ENCODE results near the gene ATP2C2. TPM values are rescaled to one million over a fixed set of nuclear protein-coding genes. Genes with fewer than 3 reads are reported as not detected.

The ATP2C2 gene
- total and polyA plus RNA-seq, 2 experiments from 2014 or later: 2.1 TPM

DNA sequence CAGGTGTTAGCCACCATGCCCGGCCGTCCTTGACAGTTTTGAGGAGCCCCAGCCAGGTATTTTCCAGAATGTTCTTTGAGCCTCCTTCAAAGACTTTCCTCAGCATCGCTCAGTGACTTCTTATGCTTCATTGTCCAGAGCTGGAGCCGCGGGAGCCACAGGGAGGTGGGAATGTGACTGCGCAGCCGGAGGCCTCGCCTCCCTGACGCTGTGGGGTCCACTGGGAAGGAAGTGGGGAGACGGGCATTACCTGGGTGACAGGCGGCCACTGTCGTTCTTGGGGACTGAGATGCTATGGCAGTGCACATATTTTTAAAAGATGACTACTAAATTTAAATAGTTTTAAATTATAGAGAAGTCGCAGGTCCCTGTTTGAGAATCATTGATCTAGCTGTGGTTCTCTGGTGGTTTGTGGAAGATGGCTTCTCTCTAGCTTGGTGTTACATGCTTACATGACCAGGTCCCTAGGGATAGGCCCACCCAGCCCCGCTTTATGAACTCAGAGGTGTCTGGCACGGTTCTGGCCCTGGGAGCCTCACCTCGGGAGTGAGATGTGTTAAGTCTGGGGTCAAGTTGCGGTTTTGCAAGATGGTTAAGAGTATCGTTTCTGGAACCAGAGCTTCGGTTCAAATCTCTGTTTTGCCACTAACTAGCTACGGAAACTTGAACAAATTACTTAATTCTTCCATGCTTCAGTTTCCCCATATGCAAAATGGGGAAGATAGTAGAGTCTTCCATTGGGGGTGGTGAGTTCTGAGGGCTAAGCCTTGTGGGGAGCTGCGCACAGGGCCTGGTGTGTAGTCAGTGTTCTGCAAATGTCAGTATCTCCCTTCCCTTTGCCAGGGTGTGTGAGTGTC, 53.0 kb downstream of the ATP2C2 start (continued):
- TF ChIP-seq, protein P1, sequence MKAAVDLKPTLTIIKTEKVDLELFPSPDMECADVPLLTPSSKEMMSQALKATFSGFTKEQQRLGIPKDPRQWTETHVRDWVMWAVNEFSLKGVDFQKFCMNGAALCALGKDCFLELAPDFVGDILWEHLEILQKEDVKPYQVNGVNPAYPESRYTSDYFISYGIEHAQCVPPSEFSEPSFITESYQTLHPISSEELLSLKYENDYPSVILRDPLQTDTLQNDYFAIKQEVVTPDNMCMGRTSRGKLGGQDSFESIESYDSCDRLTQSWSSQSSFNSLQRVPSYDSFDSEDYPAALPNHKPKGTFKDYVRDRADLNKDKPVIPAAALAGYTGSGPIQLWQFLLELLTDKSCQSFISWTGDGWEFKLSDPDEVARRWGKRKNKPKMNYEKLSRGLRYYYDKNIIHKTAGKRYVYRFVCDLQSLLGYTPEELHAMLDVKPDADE (IDR thresholded peaks at IDR 0.05): no peak
- TF ChIP-seq JUNB (IDR thresholded peaks at IDR 0.05; ENCODE audit: unreplicated experiment): no peak
- TF ChIP-seq EZH2phosphoT487 (IDR thresholded peaks at IDR 0.05; ENCODE audit: unreplicated experiment): no peak

DNA sequence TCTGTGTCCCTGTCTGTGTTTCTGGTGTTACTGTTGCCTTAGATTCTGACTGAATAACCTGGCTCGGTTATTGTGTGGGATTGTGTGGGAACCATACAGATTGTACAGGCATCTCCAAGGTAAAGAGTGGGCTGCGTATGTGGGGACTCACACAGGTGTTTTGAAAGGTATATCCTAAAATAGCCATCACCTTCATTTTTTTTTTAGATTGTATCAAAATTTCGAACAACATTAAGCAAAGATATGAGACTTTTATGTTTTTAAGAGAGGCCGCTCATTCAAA, 53.5 kb downstream of the ATP2C2 start:
- Mint-ChIP-seq H3K27me3 (ENCODE audit: insufficient read depth, low read depth, poor library complexity) (peaks cover 19% of the 10 kb centered on the region), H3K9me3 (peaks cover 8% of the 10 kb centered on the region; the same call in 2 of the 3 replicates), H3K27ac (no peak overlapping the region), H3K36me3 (ENCODE audit: low read depth) (peaks cover 8% of the 10 kb centered on the region; the same call in 2 of the 3 replicates), H3K4me1 (no peaks in the 10 kb centered on the region), H3K4me3 (no peak overlapping the region)
- DNase-seq (ENCODE audit: low spot score) (no peak), ATAC-seq (no peak)
- Histone ChIP-seq H3K27ac (ENCODE audit: low read depth) (no peak overlapping the region), H3K36me3 (ENCODE audit: insufficient read depth) (no peaks in the 10 kb centered on the region), H3K4me2 (no peak overlapping the region), H3F3A (replicated peaks; ENCODE audit: low read depth) (no peaks in the 10 kb centered on the region), H3K79me2 (replicated peaks; ENCODE audit: insufficient read depth) (no peaks in the 10 kb centered on the region), H4K20me1 (replicated peaks; ENCODE audit: insufficient read depth) (no peaks in the 10 kb centered on the region), H3K4me3 (no peak overlapping the region), H3K27me3 (ENCODE audit: insufficient read depth) (no peaks in the 10 kb centered on the region), H2AFZ (no peak overlapping the region), H3K4me1 (ENCODE audit: insufficient read depth) (no peaks in the 10 kb centered on the region), H3K9me2 (ENCODE audit: insufficient read depth) (no peaks in the 10 kb centered on the region)
- TF ChIP-seq, protein P2, sequence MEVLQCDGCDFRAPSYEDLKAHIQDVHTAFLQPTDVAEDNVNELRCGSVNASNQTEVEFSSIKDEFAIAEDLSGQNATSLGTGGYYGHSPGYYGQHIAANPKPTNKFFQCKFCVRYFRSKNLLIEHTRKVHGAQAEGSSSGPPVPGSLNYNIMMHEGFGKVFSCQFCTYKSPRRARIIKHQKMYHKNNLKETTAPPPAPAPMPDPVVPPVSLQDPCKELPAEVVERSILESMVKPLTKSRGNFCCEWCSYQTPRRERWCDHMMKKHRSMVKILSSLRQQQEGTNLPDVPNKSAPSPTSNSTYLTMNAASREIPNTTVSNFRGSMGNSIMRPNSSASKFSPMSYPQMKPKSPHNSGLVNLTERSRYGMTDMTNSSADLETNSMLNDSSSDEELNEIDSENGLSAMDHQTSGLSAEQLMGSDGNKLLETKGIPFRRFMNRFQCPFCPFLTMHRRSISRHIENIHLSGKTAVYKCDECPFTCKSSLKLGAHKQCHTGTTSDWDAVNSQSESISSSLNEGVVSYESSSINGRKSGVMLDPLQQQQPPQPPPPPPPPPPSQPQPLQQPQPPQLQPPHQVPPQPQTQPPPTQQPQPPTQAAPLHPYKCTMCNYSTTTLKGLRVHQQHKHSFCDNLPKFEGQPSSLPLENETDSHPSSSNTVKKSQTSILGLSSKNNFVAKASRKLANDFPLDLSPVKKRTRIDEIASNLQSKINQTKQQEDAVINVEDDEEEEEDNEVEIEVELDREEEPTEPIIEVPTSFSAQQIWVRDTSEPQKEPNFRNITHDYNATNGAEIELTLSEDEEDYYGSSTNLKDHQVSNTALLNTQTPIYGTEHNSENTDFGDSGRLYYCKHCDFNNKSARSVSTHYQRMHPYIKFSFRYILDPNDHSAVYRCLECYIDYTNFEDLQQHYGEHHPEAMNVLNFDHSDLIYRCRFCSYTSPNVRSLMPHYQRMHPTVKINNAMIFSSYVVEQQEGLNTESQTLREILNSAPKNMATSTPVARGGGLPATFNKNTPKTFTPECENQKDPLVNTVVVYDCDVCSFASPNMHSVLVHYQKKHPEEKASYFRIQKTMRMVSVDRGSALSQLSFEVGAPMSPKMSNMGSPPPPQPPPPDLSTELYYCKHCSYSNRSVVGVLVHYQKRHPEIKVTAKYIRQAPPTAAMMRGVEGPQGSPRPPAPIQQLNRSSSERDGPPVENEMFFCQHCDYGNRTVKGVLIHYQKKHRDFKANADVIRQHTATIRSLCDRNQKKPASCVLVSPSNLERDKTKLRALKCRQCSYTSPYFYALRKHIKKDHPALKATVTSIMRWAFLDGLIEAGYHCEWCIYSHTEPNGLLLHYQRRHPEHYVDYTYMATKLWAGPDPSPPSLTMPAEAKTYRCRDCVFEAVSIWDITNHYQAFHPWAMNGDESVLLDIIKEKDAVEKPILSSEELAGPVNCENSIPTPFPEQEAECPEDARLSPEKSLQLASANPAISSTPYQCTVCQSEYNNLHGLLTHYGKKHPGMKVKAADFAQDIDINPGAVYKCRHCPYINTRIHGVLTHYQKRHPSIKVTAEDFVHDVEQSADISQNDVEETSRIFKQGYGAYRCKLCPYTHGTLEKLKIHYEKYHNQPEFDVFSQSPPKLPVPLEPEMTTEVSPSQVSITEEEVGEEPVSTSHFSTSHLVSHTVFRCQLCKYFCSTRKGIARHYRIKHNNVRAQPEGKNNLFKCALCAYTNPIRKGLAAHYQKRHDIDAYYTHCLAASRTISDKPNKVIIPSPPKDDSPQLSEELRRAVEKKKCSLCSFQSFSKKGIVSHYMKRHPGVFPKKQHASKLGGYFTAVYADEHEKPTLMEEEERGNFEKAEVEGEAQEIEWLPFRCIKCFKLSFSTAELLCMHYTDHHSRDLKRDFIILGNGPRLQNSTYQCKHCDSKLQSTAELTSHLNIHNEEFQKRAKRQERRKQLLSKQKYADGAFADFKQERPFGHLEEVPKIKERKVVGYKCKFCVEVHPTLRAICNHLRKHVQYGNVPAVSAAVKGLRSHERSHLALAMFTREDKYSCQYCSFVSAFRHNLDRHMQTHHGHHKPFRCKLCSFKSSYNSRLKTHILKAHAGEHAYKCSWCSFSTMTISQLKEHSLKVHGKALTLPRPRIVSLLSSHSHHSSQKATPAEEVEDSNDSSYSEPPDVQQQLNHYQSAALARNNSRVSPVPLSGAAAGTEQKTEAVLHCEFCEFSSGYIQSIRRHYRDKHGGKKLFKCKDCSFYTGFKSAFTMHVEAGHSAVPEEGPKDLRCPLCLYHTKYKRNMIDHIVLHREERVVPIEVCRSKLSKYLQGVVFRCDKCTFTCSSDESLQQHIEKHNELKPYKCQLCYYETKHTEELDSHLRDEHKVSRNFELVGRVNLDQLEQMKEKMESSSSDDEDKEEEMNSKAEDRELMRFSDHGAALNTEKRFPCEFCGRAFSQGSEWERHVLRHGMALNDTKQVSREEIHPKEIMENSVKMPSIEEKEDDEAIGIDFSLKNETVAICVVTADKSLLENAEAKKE (CRISPR knock-in tag; IDR thresholded peaks at IDR 0.05): no peak
- TF ChIP-seq NANOG (IDR thresholded peaks at IDR 0.05; ENCODE audit: borderline replicate concordance) (no peak), STAT1 (IDR thresholded peaks at IDR 0.05; ENCODE audit: unreplicated experiment) (no peak), CREB1 (CRISPR knock-in tag; IDR thresholded peaks at IDR 0.05; ENCODE audit: low read depth) (no peak), ZNF331 (CRISPR knock-in tag; IDR thresholded peaks at IDR 0.05; ENCODE audit: low read depth) (no peak)
- TF ChIP-seq, protein P3, sequence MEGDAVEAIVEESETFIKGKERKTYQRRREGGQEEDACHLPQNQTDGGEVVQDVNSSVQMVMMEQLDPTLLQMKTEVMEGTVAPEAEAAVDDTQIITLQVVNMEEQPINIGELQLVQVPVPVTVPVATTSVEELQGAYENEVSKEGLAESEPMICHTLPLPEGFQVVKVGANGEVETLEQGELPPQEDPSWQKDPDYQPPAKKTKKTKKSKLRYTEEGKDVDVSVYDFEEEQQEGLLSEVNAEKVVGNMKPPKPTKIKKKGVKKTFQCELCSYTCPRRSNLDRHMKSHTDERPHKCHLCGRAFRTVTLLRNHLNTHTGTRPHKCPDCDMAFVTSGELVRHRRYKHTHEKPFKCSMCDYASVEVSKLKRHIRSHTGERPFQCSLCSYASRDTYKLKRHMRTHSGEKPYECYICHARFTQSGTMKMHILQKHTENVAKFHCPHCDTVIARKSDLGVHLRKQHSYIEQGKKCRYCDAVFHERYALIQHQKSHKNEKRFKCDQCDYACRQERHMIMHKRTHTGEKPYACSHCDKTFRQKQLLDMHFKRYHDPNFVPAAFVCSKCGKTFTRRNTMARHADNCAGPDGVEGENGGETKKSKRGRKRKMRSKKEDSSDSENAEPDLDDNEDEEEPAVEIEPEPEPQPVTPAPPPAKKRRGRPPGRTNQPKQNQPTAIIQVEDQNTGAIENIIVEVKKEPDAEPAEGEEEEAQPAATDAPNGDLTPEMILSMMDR (conservative IDR thresholded peaks at IDR 0.05; ENCODE audit: low read depth in 2 of 2): no peak
